GM20431 (cell line): ENCODE data around the gene ARHGEF25.
"Not testable (repeated sequence)": the region's sequence is repeated elsewhere in the genome, so short reads cannot be mapped to it uniquely, and the experiment has no call there.

ENCODE experiments used
- in situ Hi-C: fragments of 300-500 bp; cut with MseI, MboI; formaldehyde crosslinking; loops from one replicate; pipeline ENCODE4 v1.15.0; 2020; ENCODE audit warnings: low sequenced_read_pairs; ENCODE audit not compliant: unreplicated experiment

ARHGEF25 gene

GRCh38 chr12:57584050-57584449 lies 27.2 kb upstream of the ARHGEF25 start:
- in situ Hi-C loops: loop anchor here (5.0 kb wide), 1 partner anchor 38 kb away; no protein-coding TSS in a partner anchor

GRCh38 chr12:57584690-57585089 lies 26.5 kb upstream of the ARHGEF25 start:
- in situ Hi-C loops: loop anchor here (5.0 kb wide), 1 partner anchor 38 kb away; no protein-coding TSS in a partner anchor

- in situ Hi-C loops: no loop called here
These were observed 26.1 kb upstream of the ARHGEF25 start for GRCh38 chr12:57585156-57585555.

- in situ Hi-C loops: no loop called here
These were observed 25.1 kb upstream of the ARHGEF25 start for GRCh38 chr12:57586128-57586527.

- in situ Hi-C loops: no loop called here
These were observed 24.3 kb upstream of the ARHGEF25 start for GRCh38 chr12:57586832-57587429.

GRCh38 chr12:57588951-57589610 lies 22.2 kb upstream of the ARHGEF25 start:
- in situ Hi-C loops: not testable (repeated sequence)

GRCh38 chr12:57590479-57590863 lies 20.8 kb upstream of the ARHGEF25 start:
- in situ Hi-C loops: no loop called here

- in situ Hi-C loops: no loop called here
These were observed 20.1 kb upstream of the ARHGEF25 start, which contains the start of gene PIP4K2C for GRCh38 chr12:57590864-57591781. PIP4K2C (plus strand) TSS chr12:57591192; CDS start chr12:57591290, 98 bp downstream.

- in situ Hi-C loops: no loop called here
These were observed 19.4 kb upstream of the ARHGEF25 start for GRCh38 chr12:57591782-57592325.

- in situ Hi-C loops: no loop called here
These were observed 18.6 kb upstream of the ARHGEF25 start for GRCh38 chr12:57592551-57593165.

- in situ Hi-C loops: no loop called here
These were observed 18.0 kb upstream of the ARHGEF25 start for GRCh38 chr12:57593187-57593586.

- in situ Hi-C loops: no loop called here
These were observed 10.8 kb upstream of the ARHGEF25 start for GRCh38 chr12:57600395-57600794.

GRCh38 chr12:57602544-57602943 lies 8.7 kb upstream of the ARHGEF25 start:
- in situ Hi-C loops: no loop called here

GRCh38 chr12:57603324-57603723 lies 7.9 kb upstream of the ARHGEF25 start:
- in situ Hi-C loops: no loop called here

- in situ Hi-C loops: no loop called here
These were observed 7.3 kb upstream of the ARHGEF25 start for GRCh38 chr12:57603815-57604453.

- in situ Hi-C loops: no loop called here
These were observed 6.7 kb upstream of the ARHGEF25 start, which contains the start of gene DTX3 for GRCh38 chr12:57604454-57604991. DTX3 (plus strand) TSS chr12:57604824; CDS start chr12:57606518, 1,694 bp downstream.

GRCh38 chr12:57604992-57605810 lies 6.0 kb upstream of the ARHGEF25 start:
- in situ Hi-C loops: no loop called here

GRCh38 chr12:57605811-57606311 lies 5.4 kb upstream of the ARHGEF25 start:
- in situ Hi-C loops: no loop called here
